K562 (cell line): ENCODE results near the gene FSD1L. TPM values are rescaled to one million over a fixed set of nuclear protein-coding genes. Genes with fewer than 3 reads are reported as not detected.

Experiments used
- ATAC-seq: fragments of 200-7000 bp; cut with Tn5 transposase; 3 replicates; pipeline ENCODE4 v1.9.1; 2020; ENCODE audit warnings: moderate library complexity
- BruUV-seq: library from RNA; stranded (reverse); fragments of 400-500 nt; replicated peaks from 2 replicates; lab custom pipeline; 2021; lab: Mats Ljungman, UMichigan
- CTCF ChIA-PET: fragments of 300-600 bp; formaldehyde crosslinking; extraction: SDS; loops from one replicate; lab custom pipeline; 2021; ENCODE audit warnings: low intra/inter-chr PET ratio; lab: Yijun Ruan, JAX
- POLR2A ChIA-PET: fragments of 300-600, 350-650 bp; sonication (Branson Sonifier 250); formaldehyde crosslinking; extraction: SDS; loops from one replicate; lab custom pipeline; 2021; ENCODE audit warnings: antibody characterized with exemption, inconsistent platforms; lab: Yijun Ruan, JAX
- DNase-seq, 4 experiments: peaks; one replicate each; pipeline versions ENCODE4 v3.0.0 to v3.0.0-alpha.2; 2011 to 2018; ENCODE audit warnings: low spot score in 3 of 4, mixed read lengths in 3 of 4; ENCODE audit errors: extremely low read depth in 1 of 4
- FAIRE-seq: peaks from 2 replicates; lab custom pipeline; 2011; peaks lifted over from hg19 to GRCh38; lab: Jason Lieb, UNC
- H2AFZ ChIP-seq: 2 replicates; pipeline ENCODE4 v1.6.0; 2011; ENCODE audit warnings: low read depth, low read length, control low read depth, inconsistent platforms
- H3K27ac ChIP-seq: fragments of 200-600 bp; 3 replicates; pipeline ENCODE4 v1.8.0; 2011; ENCODE audit warnings: low read depth, mild to moderate bottlenecking, control low read depth, inconsistent platforms, low read length, moderate library complexity, mixed read lengths; ENCODE audit errors: extremely low read depth
- H3K27me3 ChIP-seq, 2 experiments: fragments of 300-600 bp in 1 of 2; 2 replicates in 1 of 2; 3 replicates in 1 of 2; pipeline versions ENCODE4 v1.6.0 to v1.8.0; 2011; ENCODE audit warnings: inconsistent platforms in 2 of 2, low read length in 2 of 2, mild to moderate bottlenecking in 1 of 2, mixed read lengths in 1 of 2, moderate library complexity in 1 of 2; ENCODE audit not compliant: control insufficient read depth in 2 of 2, insufficient read depth in 2 of 2
- H3K36me3 ChIP-seq: fragments of 300-600 bp; 3 replicates; pipeline ENCODE4 v1.8.0; 2011; ENCODE audit warnings: mild to moderate bottlenecking, low read length, inconsistent platforms; ENCODE audit not compliant: control insufficient read depth, insufficient read depth
- H3K4me1 ChIP-seq, 2 experiments: fragments of 200-600 bp in 1 of 2; replicated peaks in 1 of 2; 2 replicates in 1 of 2; 3 replicates in 1 of 2; pipeline versions ENCODE4 v1.5.1 to v1.8.0; 2011; ENCODE audit warnings: inconsistent platforms in 2 of 2, low read length in 2 of 2, mild to moderate bottlenecking in 1 of 2, mixed read lengths in 1 of 2, moderate library complexity in 1 of 2; ENCODE audit not compliant: control insufficient read depth in 2 of 2, insufficient read depth in 2 of 2
- H3K4me2 ChIP-seq: 2 replicates; pipeline ENCODE4 v1.6.1; 2011; ENCODE audit warnings: low read length, control low read depth, inconsistent platforms, mixed read lengths; ENCODE audit not compliant: insufficient read depth
- H3K4me3 ChIP-seq: fragments of 200-600 bp; sonication (generic), shearing (Covaris generic); 2 replicates; pipeline ENCODE4 v1.5.1; 2016; ENCODE audit warnings: control low read depth, inconsistent platforms
- H3K79me2 ChIP-seq: fragments of 200-600 bp; 3 replicates; pipeline ENCODE4 v1.8.0; 2011; ENCODE audit warnings: low read length, inconsistent platforms; ENCODE audit not compliant: control insufficient read depth, insufficient read depth
- H3K9ac ChIP-seq, 2 experiments: 2 replicates each; pipeline versions ENCODE4 v1.6.0 to v1.6.1; 2011; ENCODE audit warnings: low read depth in 2 of 2, low read length in 2 of 2, control low read depth in 1 of 2, inconsistent platforms in 1 of 2, mild to moderate bottlenecking in 1 of 2, mixed read lengths in 1 of 2; ENCODE audit not compliant: insufficient read depth in 1 of 2
- H3K9me1 ChIP-seq: one replicate; pipeline ENCODE4 v1.6.0; 2011; ENCODE audit warnings: inconsistent platforms, mild to moderate bottlenecking, low read length, moderate library complexity; ENCODE audit not compliant: control insufficient read depth, insufficient read depth
- H3K9me3 ChIP-seq: replicated peaks from 2 replicates; pipeline ENCODE4 v1.5.1; 2011; ENCODE audit warnings: low read depth, low read length, inconsistent platforms; ENCODE audit not compliant: control insufficient read depth, insufficient read depth
- H4K20me1 ChIP-seq: replicated peaks from 2 replicates; pipeline ENCODE4 v1.6.1; 2011; ENCODE audit warnings: low read length, inconsistent platforms, mixed read lengths; ENCODE audit not compliant: control insufficient read depth, insufficient read depth
- BDP1 ChIP-seq: IDR thresholded peaks from 3 replicates; pipeline ENCODE4 v1.6.1; 2011; ENCODE audit not compliant: insufficient read length, insufficient read depth
- CTCF ChIP-seq, 3 experiments: IDR thresholded peaks in 2 of 3; conservative IDR thresholded peaks in 1 of 3; 2 replicates each; pipeline ENCODE4 v1.5.1; 2011 to 2012; ENCODE audit warnings: low read length in 3 of 3, mild to moderate bottlenecking in 3 of 3, control low read depth in 2 of 3, improper control_type of control experiment in 1 of 3, inconsistent platforms in 1 of 3, low read depth in 1 of 3, mixed read lengths in 1 of 3, moderate library complexity in 1 of 3; ENCODE audit not compliant: insufficient read depth in 2 of 3
- FUS ChIP-seq: fragments of 200-400 bp; formaldehyde crosslinking; optimal IDR thresholded peaks from 2 replicates; pipeline ENCODE3; 2017; ENCODE audit warnings: low read depth, low read length
- NCOA1 ChIP-seq: fragments of 450-650 bp; IDR thresholded peaks from 2 replicates; pipeline ENCODE4 v1.6.1; 2016; ENCODE audit warnings: low read depth
- NR4A1 ChIP-seq, 2 experiments: fragments of 250-450 bp in 1 of 2; fragments of 450-650 bp in 1 of 2; sonication (Bioruptor Pico) in 1 of 2; IDR thresholded peaks; 2 replicates each; pipeline versions ENCODE4 v1.4.0 to v1.6.1; 2016 to 2020; ENCODE audit warnings: mild to moderate bottlenecking in 2 of 2, missing compliant biosample characterization in 1 of 2, missing genetic modification characterization in 1 of 2, moderate library complexity in 1 of 2
- RERE ChIP-seq: sonication (generic); formaldehyde crosslinking; IDR thresholded peaks from 2 replicates; pipeline ENCODE4 v1.8.0; 2023; ENCODE audit warnings: missing genetic modification reagents, mild to moderate bottlenecking, borderline replicate concordance
- SREBF1 ChIP-seq: fragments of 150-350 bp; IDR thresholded peaks from 2 replicates; pipeline ENCODE4 v1.6.1; 2014; ENCODE audit warnings: antibody characterized with exemption, low read depth, low read length, borderline replicate concordance
- SRF ChIP-seq, 2 experiments: fragments of 250-450, 450-650 bp in 1 of 2; sonication (Bioruptor Pico) in 1 of 2; sonication (generic) in 1 of 2; formaldehyde crosslinking; IDR thresholded peaks; 2 replicates each; pipeline versions ENCODE4 v1.5.0 to v1.5.1; 2020 to 2022; ENCODE audit warnings: mild to moderate bottlenecking in 1 of 2, missing genetic modification reagents in 1 of 2
- ZNF239 ChIP-seq: fragments of 250-450 bp; sonication (Bioruptor Pico); IDR thresholded peaks from 2 replicates; pipeline ENCODE4 v1.4.0; 2020; ENCODE audit warnings: mild to moderate bottlenecking
- ZNF316 ChIP-seq: fragments of 450-650 bp; IDR thresholded peaks from 2 replicates; pipeline ENCODE4 v1.6.1; 2016
- ZNF668 ChIP-seq: fragments of 250-450 bp; sonication (Bioruptor Pico); IDR thresholded peaks from 2 replicates; pipeline ENCODE4 v1.8.0; 2022; ENCODE audit warnings: mild to moderate bottlenecking, inconsistent platforms
- WGBS: fragments of 100-300 bp; shearing (Covaris generic); methylation state at CpG from one replicate; pipeline ENCODE4 v1.1.6; 2016; ENCODE audit warnings: low coverage, mixed read lengths; ENCODE audit not compliant: insufficient coverage; ENCODE audit errors: missing lambda C conversion rate; 5-methylcytosine and 5-hydroxymethylcytosine counted together
- in situ Hi-C: fragments of 300-500 bp; cut with MboI; formaldehyde crosslinking; loops from 4 replicates; pipeline ENCODE4 v1.15.0; 2018; ENCODE audit warnings: inconsistent platforms, mixed read lengths
- intact Hi-C: fragments of 100-400 bp; cut with micrococcal nuclease; formaldehyde crosslinking; loops from 2 replicates; pipeline ENCODE4 v1.14.2; 2022
- polyA plus RNA-seq, 8 experiments: library from polyadenylated mRNA; depleted of rRNA in 4 of 8; stranded (reverse) in 5 of 8; unstranded in 3 of 8; fragments of >200 nt; fragmentation: Nextera tagmentation in 2 of 8; fragmentation: Illumina TruSeq in 1 of 8; extraction: Ambion mirVana in 2 of 8; extraction: Trizol in 1 of 8; gene quantifications; 2 replicates each; pipeline versions ENCODE4 v1.2.1 to v1.2.3, GENCODE V29; 2011 to 2014; ENCODE audit warnings: inconsistent platforms in 1 of 8, missing spikeins in 1 of 8
- total RNA-seq, 7 experiments: library from RNA; depleted of rRNA in 6 of 7; stranded (reverse); fragments of >200 nt in 6 of 7; fragmentation: Illumina TruSeq in 2 of 7; extraction: Trizol in 2 of 7; gene quantifications; 2 replicates each; pipeline versions ENCODE4 v1.2.1 to v1.2.3, GENCODE V29; 2011 to 2021; ENCODE audit warnings: low replicate concordance in 1 of 7
- TF ChIP-seq, protein P1 (sequence below): fragments of 450-650 bp; IDR thresholded peaks from 2 replicates; pipeline ENCODE4 v1.6.1; 2018; ENCODE audit not compliant: partially characterized antibody

The FSD1L gene
- total and polyA plus RNA-seq, 9 of the 15 experiments (the other 6 are each of a cell fraction or from before 2014, with no cell fraction given): 0.95 to 4.2 (median 2.1) TPM

DNA sequence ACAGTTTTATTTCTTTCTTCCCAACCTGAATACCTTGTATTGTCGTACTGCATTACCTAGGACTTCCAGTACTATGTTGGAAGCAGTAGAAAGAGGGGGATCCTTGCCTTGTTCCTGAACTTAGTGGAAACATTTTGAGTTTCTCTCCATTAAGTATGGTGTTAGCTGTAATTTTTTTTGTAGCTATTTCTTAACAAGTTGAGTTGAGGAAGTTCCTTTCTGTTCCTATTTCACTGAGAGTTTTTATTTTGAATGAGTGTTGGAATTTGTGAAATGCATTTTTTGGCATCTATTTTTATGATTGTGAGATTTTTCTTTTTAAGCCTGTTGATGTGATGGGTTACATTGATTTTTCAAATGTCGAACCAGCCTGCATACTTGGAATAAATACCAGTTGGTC, 49.0 kb downstream of the FSD1L start:
- Histone ChIP-seq H3K36me3 (no peaks in the 10 kb centered on the region), H3K4me1 (no peaks in the 10 kb centered on the region), H4K20me1 (no peaks in the 10 kb centered on the region), H3K27me3 (no peaks in the 10 kb centered on the region), H3K9ac (no peak overlapping the region), H2AFZ (no peak overlapping the region), H3K27ac (no peak overlapping the region), H3K9me3 (no peaks in the 10 kb centered on the region), H3K79me2 (no peaks in the 10 kb centered on the region), H3K4me3 (no peak overlapping the region), H3K4me2 (no peak overlapping the region), H3K9me1 (no peaks in the 10 kb centered on the region)
- no peak for ATAC-seq
- in situ Hi-C loops (no loop called here), intact Hi-C loops (no loop called here)
- no TSS peak for BruUV-seq
- no peak for FAIRE-seq
- ChIA-PET CTCF (no interaction called here), POLR2A (no interaction called here)
- 33% methylated on average over 2 of the region's 2 CpGs for WGBS
- no peak for DNase-seq
- TF ChIP-seq, protein P1, sequence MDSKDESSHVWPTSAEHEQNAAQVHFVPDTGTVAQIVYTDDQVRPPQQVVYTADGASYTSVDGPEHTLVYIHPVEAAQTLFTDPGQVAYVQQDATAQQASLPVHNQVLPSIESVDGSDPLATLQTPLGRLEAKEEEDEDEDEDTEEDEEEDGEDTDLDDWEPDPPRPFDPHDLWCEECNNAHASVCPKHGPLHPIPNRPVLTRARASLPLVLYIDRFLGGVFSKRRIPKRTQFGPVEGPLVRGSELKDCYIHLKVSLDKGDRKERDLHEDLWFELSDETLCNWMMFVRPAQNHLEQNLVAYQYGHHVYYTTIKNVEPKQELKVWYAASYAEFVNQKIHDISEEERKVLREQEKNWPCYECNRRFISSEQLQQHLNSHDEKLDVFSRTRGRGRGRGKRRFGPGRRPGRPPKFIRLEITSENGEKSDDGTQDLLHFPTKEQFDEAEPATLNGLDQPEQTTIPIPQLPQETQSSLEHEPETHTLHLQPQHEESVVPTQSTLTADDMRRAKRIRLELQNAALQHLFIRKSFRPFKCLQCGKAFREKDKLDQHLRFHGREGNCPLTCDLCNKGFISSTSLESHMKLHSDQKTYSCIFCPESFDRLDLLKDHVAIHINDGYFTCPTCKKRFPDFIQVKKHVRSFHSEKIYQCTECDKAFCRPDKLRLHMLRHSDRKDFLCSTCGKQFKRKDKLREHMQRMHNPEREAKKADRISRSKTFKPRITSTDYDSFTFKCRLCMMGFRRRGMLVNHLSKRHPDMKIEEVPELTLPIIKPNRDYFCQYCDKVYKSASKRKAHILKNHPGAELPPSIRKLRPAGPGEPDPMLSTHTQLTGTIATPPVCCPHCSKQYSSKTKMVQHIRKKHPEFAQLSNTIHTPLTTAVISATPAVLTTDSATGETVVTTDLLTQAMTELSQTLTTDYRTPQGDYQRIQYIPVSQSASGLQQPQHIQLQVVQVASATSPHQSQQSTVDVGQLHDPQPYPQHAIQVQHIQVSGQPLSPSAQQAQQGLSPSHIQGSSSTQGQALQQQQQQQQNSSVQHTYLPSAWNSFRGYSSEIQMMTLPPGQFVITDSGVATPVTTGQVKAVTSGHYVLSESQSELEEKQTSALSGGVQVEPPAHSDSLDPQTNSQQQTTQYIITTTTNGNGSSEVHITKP: no peak
- TF ChIP-seq NR4A1 (CRISPR knock-in tag; IDR thresholded peaks at IDR 0.05) (no peak), NR4A1 (tag; IDR thresholded peaks at IDR 0.05) (no peak), ZNF316 (no peak), FUS (no peak), ZNF668 (no peak), ZNF239 (CRISPR knock-in tag) (no peak), NCOA1 (no peak), CTCF (IDR thresholded peaks at IDR 0.05 in 2 of 3, conservative IDR thresholded peaks at IDR 0.05 in 1 of 3; ENCODE audit: insufficient read depth in 2 of 3, low read depth in 1 of 3, low read length in 3 of 3) (no peak), RERE (CRISPR knock-in tag) (no peak), SREBF1 (no peak), SRF (CRISPR knock-in tag; IDR thresholded peaks at IDR 0.05) (no peak), BDP1 (no peak)
